GM21786 (cell line): ENCODE data around the gene SMCO4.

ENCODE experiments used
- ATAC-seq: cut with Tn5 transposase; IDR thresholded peaks from one replicate; pipeline ENCODE4 v1.9.1; 2021; ENCODE audit not compliant: unreplicated experiment

The SMCO4 gene

DNA sequence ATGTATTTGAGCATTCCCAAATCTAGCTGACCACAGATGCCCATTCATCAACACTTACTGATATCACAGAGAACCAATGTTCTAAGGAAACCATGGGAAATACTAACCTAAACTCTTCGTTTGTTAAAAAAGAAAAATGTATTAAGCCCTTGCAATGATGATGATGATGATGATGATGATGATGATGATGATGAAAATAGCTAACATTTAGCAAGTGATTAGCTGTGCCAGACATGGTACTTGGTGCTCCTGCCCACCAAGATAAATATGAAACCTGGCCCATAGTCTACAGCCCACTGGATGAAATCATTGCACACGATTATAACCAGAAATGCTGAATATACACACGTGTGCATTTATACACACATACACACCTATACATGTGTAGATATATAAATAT, 37.5 kb downstream of the SMCO4 start:
- no peak for ATAC-seq

DNA sequence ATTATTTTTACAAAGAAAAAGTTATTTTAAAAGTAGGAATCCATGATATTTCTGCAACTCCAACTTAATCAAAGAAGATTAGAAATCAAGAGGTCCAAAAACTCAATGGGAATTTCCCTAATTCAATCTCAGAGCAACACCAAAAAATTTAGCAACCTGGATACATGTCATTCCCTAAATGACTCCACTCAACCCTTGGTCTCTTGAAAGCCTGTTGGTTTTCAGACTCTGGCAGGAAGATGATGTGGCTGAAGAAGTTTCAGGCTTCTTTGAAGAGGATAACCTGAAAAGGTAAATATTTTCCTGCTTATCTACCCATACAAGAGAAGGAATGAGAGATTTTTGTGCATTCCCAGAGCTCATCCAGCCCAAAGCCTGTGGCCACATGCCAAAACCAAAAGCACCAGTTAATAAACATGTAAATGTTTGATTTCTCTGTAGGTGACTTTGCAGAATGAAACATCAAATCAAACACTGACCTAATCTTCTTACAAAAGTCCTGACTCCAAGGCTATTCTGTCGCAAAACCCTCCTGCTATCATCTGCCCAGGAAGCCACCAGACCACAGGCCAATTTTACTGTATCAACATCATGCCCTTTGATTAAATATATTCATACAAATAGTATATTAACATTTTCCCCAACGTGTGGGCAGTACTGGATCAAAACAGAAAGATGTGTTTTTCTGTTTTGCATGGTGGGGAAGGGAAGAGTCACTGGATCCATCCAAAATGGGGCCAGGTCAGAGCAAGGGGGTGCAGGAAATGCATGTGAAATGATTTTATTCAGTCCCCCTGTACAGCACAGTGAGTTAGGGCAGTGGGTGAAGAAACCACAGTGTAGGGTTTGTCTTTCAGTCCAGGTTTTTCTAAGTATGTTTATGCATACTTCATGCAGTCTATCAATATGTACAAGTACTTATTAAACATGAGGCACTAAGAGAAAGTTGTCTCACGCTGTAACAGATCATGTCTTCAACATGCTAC, 38.8 kb downstream of the SMCO4 start:
- ATAC-seq, result no peak

DNA sequence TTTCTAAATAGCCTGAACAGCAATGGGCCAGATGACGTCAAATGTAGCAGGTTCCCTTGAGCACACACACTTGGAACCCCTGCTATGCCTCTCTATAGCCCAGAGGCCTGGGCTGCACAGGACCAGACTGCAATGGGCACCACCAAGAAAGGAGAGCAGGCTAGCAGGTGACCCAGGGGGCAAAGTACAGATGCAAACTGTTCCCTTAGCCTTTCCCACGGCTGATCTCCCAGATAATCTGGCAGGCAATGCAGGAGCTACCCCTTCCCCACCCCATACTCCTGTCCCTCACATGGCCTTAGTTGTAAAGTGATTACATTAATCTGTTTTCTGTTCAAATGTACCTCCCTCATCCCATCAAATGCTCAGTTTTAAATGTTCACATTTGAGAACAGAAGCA, 41.3 kb downstream of the SMCO4 start:
- ATAC-seq, result no peak

- ATAC-seq, result no peak
Observed at GRCh38 chr11:93500759-93501158, 42.4 kb downstream of the SMCO4 start.

- no peak for ATAC-seq
Observed at GRCh38 chr11:93498641-93499040, 44.5 kb downstream of the SMCO4 start.

DNA sequence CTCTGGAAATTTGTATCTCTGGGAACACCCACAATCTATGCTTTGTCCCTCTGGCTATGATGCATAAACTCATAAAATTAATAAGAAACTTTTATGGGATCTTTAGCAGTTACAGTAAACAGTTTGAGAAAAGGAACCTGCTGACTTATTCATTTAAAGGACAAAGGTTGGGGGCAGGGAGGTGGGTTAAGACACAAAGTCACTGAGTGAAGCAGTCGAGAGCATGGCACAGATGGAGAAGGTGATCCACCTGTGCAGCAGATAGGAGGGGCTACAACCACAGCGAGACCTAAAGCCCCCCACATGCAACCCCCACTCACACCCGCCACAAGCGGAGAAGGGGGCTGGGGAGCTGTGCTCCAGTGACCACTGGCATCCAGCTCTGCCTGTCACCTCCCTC, 45.0 kb downstream of the SMCO4 start:
- ATAC-seq, result no peak

- no peak for ATAC-seq
Observed at GRCh38 chr11:93497596-93497995, 45.6 kb downstream of the SMCO4 start.

GRCh38 chr11:93494357-93494756, 48.8 kb downstream of the SMCO4 start:
- ATAC-seq, result no peak

GRCh38 chr11:93493252-93493897, 49.8 kb downstream of the SMCO4 start:
- no peak for ATAC-seq

DNA sequence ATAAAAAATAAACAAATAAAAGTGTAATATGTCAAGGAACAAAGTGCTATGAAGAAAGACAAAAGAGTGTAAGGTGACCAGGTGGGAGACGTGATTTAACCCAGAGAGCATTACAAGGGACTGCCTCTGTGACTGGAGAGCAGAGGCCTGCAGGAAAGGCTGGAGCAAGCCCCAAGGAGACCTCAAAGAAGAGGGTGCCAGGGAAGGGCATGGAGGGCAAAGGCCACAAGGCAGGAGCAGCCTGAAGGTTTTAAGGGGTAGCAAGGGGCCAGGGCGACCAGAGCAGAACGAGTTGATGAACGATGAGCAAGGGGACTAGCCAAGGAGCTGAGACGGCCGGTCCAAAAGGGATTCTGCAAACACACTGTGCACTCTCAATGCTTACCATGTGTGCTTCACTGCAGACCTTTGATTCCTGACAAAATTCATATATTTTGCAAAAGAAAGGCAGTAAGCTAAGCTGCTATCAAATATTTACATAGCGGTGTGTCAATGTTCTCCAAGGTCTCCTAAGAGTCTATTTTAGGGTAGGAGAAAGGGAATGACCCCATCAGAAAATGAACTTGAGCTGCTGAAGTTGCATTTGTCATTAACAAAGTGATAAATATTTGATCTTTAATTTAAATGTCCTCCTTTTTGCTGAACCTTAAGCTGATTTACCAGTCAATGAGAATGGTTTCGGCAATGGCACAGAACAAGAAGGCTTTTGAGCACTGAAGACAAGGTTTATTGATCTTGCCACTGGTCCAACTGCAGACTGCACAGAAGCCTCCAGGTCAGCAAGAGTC, 50.5 kb downstream of the SMCO4 start:
- no peak for ATAC-seq

DNA sequence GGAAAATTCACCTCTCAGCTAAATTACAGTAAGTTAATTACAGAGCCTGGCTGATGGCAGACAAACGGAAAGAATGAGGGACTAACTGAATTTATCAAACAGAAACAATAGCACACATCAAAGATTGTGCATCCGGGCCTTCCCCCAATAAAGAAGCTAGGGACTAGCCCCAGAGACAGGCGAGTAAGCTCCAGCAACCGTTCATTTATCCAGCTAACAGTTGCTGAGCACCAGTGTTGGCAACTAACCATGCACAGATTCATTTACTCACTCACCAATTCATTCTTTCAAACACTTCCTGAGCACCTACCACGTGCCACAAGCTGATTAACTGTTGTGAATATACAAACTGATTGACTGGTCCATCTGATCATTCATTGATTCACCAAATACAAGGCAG, 51.2 kb downstream of the SMCO4 start:
- no peak for ATAC-seq

DNA sequence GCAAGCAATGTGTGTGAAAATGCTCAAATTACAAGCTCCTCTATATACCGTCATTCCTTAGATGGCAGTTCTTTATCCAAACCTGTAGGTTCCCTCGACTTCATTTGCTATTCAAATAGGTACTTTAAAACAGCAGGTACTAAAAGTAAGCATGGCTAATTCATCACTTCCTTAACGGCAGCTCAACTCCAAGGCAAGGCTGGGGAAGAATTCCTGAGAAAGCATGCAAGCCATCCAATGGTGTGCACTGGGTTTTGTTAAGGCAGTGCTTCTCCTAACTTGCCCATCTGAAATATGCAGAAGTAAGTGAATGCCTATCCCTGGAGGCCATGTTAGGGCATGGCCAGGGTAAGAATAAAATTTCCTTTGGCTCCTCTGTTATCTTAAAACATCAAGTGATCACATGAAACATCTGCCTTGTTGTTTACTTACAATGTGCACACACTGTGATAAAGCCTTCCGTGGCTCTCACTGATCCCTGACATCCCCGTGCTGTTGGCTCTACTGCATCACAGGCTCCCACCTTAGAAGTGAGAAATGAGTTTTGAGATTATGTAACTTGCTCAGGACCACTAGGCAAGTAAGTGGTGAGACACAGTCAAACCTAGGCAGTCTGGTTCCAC, 52.1 kb downstream of the SMCO4 start:
- no peak for ATAC-seq

GRCh38 chr11:93489841-93490240, 53.4 kb downstream of the SMCO4 start:
- ATAC-seq, result no peak

DNA sequence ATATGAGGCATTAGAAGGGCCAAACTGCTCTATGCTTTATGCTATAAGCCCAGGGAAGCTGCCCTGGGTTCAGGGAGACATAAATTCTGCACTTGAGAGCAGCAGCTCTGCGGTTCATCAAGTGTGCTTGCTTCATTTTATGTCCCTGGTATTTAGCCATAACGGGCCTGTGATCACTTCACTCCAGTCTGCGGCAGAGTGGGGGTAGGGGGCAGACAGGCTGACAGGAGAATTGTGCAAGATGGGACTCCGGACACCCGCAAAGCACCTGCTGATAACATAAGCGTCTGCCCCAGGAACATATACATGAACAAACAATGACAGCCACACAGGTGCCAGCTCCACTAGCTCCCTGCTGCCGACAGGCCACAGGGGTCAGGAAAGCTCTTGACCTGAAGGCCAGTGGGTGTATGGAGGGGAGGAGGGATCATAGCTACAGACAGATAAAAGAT, 56.1 kb downstream of the SMCO4 start:
- no peak for ATAC-seq

GRCh38 chr11:93485983-93486382, 57.2 kb downstream of the SMCO4 start:
- no peak for ATAC-seq

DNA sequence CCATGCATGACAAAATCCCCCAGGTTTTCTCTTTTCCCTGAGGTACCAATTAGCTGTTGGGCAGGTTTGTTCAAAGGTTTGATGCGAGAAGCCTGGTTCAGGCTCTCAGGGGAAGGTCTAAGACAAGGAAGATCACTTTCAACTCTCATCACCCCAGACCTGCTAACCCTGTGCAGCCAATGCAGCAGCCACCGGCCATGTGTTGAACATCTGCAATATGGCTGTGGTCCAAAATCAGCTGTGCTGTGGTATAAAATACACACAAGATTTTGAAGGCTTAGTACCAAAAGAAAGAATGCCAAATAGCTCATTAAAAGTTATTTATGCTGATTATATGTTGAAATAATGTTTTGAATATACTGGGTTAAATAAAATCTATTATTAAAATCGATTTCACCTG, 58.5 kb downstream of the SMCO4 start:
- no peak for ATAC-seq

DNA sequence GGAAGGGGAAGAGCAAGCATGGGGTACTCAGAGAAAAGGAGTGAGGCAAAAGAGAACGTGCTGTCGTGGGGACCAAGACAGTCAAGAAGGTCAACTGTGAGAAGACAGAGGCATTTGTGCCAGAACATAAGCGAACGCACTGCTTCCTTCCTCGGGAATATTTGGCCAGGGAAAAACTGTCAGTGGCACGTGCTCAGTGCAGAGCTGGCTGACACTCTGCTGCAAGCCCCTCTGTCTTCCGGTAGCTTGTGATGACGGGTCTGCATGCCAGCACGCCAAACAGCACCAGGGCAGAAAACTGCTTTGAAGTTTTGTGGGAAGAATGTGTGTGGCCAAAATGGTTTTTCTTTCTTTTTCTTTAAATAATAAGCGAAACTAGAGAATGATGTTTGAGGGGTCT, 60.6 kb downstream of the SMCO4 start:
- no peak for ATAC-seq

DNA sequence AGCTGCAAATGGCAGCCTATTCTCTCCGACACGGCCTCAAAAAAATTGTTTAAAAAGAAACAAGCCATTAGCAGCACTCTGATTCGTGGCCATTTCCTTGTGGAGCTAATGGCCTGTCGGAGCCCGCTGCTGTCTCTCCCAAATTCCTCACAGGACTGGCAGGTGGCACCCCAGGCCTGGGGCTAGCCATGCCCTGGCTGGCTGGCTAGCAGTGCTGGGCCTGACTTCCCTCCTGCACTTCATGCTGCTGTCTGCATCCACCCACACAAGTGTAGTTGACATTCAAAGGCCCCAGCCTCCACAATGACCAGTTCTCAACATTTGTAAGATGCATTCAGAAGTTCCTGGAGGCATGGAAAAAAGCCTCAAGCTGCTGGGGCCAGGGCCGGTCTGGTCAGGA, 61.5 kb downstream of the SMCO4 start:
- ATAC-seq, result no peak

DNA sequence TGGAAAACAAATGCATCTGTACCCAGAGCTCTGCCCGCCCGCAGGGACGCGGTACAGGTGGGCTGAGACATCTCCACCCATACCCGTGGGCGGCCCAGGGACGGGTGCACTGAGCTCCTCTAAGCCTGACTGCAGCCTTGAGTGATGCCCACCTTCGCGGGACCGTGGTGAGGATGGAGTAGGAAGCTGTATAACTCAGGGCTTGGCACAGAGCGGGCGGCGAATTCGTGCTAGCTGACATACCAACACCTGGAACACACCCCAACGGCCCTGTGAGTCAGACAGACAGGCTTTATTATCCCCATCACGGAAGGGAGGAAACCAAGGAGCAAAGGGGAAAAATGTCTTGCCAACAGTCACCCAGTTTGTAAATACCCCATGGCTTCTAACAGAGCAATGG, 61.9 kb downstream of the SMCO4 start:
- ATAC-seq, result no peak

GRCh38 chr11:93480756-93481155, 62.4 kb downstream of the SMCO4 start:
- no peak for ATAC-seq

DNA sequence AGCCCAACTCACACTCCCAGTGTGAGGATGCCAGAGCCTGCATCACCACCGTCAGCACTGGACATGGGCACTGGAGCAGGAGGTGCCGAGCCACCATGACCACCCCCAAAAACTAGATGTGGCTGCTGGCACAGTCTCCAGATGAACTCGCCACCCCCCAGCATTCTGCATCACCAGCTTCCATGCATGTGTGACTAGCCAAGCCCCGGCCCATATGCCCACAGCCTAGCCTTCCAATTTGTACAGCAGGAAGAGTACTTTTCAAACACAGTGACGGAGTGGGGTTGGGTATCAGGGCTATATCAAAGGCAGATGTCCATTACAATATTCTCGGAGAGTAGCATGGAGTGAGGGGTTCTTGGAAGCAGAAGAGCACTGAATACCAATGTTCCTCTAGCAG, 62.9 kb downstream of the SMCO4 start:
- no peak for ATAC-seq
